ENCODE results near the gene FAM90A26.
"Not testable (repeated sequence)": the region's sequence is repeated elsewhere in the genome, so short reads cannot be mapped to it uniquely, and the experiment has no call there.

DNA sequence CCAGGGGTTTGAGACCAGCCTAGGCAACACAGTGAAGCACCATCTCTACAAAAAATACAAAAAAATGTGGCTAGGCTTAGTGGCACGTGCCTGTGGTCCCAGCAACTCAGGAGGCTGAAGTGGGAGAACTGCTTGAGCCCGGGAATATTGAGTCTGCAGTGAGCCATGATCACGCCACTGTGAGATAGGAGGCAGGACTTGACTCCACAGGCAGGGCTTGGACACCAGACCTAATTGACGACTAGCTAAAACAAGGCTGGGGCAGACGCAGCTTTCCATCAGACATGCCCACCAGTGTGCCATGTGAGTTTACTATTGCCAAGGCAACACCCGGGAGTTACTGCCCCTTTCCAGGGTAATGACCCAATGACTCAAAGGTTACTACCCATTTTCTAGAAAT is 27.4 kb upstream of the FAM90A26 start:
- TF ChIP-seq, protein P1, sequence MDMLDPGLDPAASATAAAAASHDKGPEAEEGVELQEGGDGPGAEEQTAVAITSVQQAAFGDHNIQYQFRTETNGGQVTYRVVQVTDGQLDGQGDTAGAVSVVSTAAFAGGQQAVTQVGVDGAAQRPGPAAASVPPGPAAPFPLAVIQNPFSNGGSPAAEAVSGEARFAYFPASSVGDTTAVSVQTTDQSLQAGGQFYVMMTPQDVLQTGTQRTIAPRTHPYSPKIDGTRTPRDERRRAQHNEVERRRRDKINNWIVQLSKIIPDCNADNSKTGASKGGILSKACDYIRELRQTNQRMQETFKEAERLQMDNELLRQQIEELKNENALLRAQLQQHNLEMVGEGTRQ (IDR thresholded peaks at IDR 0.05; ENCODE audit: low read depth, low read length) = not testable (repeated sequence)
- TF ChIP-seq, protein P2, sequence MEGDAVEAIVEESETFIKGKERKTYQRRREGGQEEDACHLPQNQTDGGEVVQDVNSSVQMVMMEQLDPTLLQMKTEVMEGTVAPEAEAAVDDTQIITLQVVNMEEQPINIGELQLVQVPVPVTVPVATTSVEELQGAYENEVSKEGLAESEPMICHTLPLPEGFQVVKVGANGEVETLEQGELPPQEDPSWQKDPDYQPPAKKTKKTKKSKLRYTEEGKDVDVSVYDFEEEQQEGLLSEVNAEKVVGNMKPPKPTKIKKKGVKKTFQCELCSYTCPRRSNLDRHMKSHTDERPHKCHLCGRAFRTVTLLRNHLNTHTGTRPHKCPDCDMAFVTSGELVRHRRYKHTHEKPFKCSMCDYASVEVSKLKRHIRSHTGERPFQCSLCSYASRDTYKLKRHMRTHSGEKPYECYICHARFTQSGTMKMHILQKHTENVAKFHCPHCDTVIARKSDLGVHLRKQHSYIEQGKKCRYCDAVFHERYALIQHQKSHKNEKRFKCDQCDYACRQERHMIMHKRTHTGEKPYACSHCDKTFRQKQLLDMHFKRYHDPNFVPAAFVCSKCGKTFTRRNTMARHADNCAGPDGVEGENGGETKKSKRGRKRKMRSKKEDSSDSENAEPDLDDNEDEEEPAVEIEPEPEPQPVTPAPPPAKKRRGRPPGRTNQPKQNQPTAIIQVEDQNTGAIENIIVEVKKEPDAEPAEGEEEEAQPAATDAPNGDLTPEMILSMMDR (conservative IDR thresholded peaks at IDR 0.05; ENCODE audit: low read depth, low read length) = not testable (repeated sequence)
- TF ChIP-seq RAD21 (IDR thresholded peaks at IDR 0.05; ENCODE audit: low read length); SMC3 (IDR thresholded peaks at IDR 0.05; ENCODE audit: low read depth, low read length); MXI1 (IDR thresholded peaks at IDR 0.05; ENCODE audit: borderline replicate concordance, low read depth, low read length); POLR2A (IDR thresholded peaks at IDR 0.05; ENCODE audit: low read depth, low read length); CEBPB (IDR thresholded peaks at IDR 0.05; ENCODE audit: low read depth, low read length); MAZ (IDR thresholded peaks at IDR 0.05; ENCODE audit: borderline replicate concordance, low read depth, low read length); MAFK (IDR thresholded peaks at IDR 0.05; ENCODE audit: low read depth, low read length); BHLHE40 (IDR thresholded peaks at IDR 0.05; ENCODE audit: low read depth, low read length); RFX5 (IDR thresholded peaks at IDR 0.05; ENCODE audit: low read depth, low read length): not testable (repeated sequence)

All from IMR-90 (cell line).